Suprapubic skin (tissue), 4 donors: ENCODE results near the gene FBXO10. TPM values are rescaled to one million over a fixed set of nuclear protein-coding genes. Genes with fewer than 3 reads are reported as not detected.

Experiments used
- DNase-seq, 2 donors: peaks; one replicate each; pipeline ENCODE4 v3.0.0-alpha.2; 2019; ENCODE audit warnings: low spot score in 2 of 2
- H3K27ac ChIP-seq: fragments of 200-600 bp; sonication (generic); one replicate; pipeline ENCODE4 v1.5.1; 2019
- H3K27me3 ChIP-seq: fragments of 200-600 bp; sonication (generic); one replicate; pipeline ENCODE4 v1.5.1; 2019
- H3K36me3 ChIP-seq: fragments of 200-600 bp; sonication (generic); one replicate; pipeline ENCODE4 v1.5.1; 2019
- H3K4me1 ChIP-seq: fragments of 200-600 bp; sonication (generic); one replicate; pipeline ENCODE4 v1.5.1; 2019
- H3K4me3 ChIP-seq: fragments of 200-600 bp; sonication (generic); one replicate; pipeline ENCODE4 v1.5.1; 2019; ENCODE audit warnings: mild to moderate bottlenecking
- H3K9me3 ChIP-seq: fragments of 200-600 bp; sonication (generic); one replicate; pipeline ENCODE4 v1.5.1; 2019
- EP300 ChIP-seq: sonication (generic); formaldehyde crosslinking; IDR thresholded peaks from one replicate; pipeline ENCODE4 v1.6.1; 2017; ENCODE audit warnings: antibody characterized with exemption
- POLR2A ChIP-seq, 2 donors: fragments of 450-650 bp; IDR thresholded peaks; one replicate each; pipeline ENCODE4 v1.6.1; 2017; ENCODE audit warnings: antibody characterized with exemption in 2 of 2, mild to moderate bottlenecking in 2 of 2, moderate library complexity in 2 of 2
- POLR2AphosphoS5 ChIP-seq, 3 donors: sonication (generic); formaldehyde crosslinking; IDR thresholded peaks; one replicate each; pipeline ENCODE4 v1.6.1; 2017; ENCODE audit warnings: antibody characterized with exemption in 3 of 3
- WGBS: methylation state at CpG from one replicate; pipeline ENCODE4 v1.1.5; 2018; 5-methylcytosine and 5-hydroxymethylcytosine counted together
- total RNA-seq, 4 donors: library from RNA; depleted of rRNA; stranded (reverse); fragments of >200 nt; gene quantifications; one replicate each; pipeline ENCODE4 v1.1.0, GENCODE V29; 2016
- TF ChIP-seq, protein P1 (sequence below), 2 donors: fragments of 200-600 bp in 1 of 2; fragments of 450-650 bp in 1 of 2; sonication (generic) in 1 of 2; IDR thresholded peaks; one replicate each; pipeline ENCODE4 v1.5.1; 2016 to 2019; ENCODE audit warnings: antibody characterized with exemption in 2 of 2, mild to moderate bottlenecking in 1 of 2, moderate library complexity in 1 of 2

FBXO10 gene
- total RNA-seq, 4 donors from 2014 or later, result 2.7 to 4.7 (median 3.2) TPM

DNA sequence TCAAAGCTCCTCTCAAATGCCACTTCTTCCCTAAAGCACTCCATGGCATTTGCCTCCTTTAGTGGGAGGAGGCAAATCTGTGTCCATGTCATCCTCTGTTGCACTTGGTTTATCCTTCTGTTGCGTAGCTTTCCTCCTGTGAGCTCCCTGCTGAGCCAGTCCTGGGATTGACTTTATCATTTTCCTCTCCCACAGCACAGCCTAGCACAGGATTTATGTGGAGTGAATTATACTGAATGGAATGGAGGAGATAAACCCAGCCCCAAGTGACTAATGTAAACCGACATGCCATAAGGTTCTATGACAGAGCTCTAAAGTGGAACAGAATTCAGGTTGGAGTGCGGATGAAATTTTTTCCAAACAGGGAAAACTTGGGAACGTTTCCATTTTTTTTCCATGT lies 42.6 kb upstream of the FBXO10 start:
- no peak for DNase-seq
- no peaks in the 10 kb centered on the region for H3K27me3 ChIP-seq
- no peaks in the 10 kb centered on the region for H3K36me3 ChIP-seq
- 88% methylated on average over 4 of the region's 4 CpGs for WGBS
- H3K4me1 ChIP-seq, result no peaks in the 10 kb centered on the region
- no peak overlapping the region for H3K27ac ChIP-seq
- H3K9me3 ChIP-seq, result no peaks in the 10 kb centered on the region
- no peak overlapping the region for H3K4me3 ChIP-seq
- TF ChIP-seq POLR2AphosphoS5 (IDR thresholded peaks at IDR 0.05), result no peak
- no peak for TF ChIP-seq EP300
- TF ChIP-seq, protein P1, sequence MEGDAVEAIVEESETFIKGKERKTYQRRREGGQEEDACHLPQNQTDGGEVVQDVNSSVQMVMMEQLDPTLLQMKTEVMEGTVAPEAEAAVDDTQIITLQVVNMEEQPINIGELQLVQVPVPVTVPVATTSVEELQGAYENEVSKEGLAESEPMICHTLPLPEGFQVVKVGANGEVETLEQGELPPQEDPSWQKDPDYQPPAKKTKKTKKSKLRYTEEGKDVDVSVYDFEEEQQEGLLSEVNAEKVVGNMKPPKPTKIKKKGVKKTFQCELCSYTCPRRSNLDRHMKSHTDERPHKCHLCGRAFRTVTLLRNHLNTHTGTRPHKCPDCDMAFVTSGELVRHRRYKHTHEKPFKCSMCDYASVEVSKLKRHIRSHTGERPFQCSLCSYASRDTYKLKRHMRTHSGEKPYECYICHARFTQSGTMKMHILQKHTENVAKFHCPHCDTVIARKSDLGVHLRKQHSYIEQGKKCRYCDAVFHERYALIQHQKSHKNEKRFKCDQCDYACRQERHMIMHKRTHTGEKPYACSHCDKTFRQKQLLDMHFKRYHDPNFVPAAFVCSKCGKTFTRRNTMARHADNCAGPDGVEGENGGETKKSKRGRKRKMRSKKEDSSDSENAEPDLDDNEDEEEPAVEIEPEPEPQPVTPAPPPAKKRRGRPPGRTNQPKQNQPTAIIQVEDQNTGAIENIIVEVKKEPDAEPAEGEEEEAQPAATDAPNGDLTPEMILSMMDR (IDR thresholded peaks at IDR 0.05), result no peak
- TF ChIP-seq POLR2A (IDR thresholded peaks at IDR 0.05), result no peak

DNA sequence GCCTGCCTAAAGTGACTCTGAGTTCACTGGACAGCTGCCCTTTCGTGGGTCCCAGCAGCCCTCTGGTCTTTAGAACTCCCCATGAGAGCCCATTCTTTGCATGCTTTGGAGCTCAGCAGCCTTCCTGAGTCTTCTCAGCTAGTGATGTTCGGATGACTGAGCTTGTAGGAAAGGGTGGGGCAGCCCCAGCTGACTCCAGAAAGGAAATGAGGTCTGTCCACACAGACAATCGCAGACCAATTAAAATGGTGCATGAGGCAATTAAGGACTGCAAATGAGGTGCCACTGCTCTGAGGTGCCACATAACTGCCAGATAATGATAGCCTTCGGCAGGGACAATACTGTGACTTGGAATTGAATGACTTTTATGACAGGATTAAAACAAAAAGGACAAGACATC lies 41.7 kb upstream of the FBXO10 start:
- 60% methylated on average over 4 of the region's 4 CpGs for WGBS
- Histone ChIP-seq H3K27me3 (no peaks in the 10 kb centered on the region), H3K27ac (no peak overlapping the region), H3K9me3 (no peaks in the 10 kb centered on the region), H3K4me3 (no peak overlapping the region), H3K4me1 (no peaks in the 10 kb centered on the region), H3K36me3 (no peaks in the 10 kb centered on the region)
- no peak for TF ChIP-seq POLR2AphosphoS5 (IDR thresholded peaks at IDR 0.05)
- TF ChIP-seq POLR2A (IDR thresholded peaks at IDR 0.05), result no peak
- TF ChIP-seq EP300, result no peak
- TF ChIP-seq, protein P1 (IDR thresholded peaks at IDR 0.05), result no peak
- no peak for DNase-seq

DNA sequence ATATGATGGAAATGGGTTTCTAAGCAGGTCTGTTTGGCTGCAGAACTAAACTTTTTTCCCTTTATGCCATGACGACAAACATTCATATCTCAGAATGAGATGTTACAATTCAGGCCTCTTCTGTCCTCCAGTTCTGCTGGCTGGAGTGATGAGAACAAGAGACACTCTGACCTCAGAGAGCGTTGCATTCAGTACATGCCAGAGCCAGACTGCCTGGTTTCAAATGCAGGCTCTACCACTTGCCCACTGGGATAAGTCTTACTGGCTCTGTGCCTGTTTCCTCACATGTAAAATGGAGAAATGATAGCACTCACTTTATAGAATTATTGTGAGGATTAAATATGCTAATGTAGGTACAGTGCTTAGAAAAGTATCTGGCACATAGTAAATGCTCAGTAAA lies 41.0 kb upstream of the FBXO10 start:
- H3K27me3 ChIP-seq, result no peaks in the 10 kb centered on the region
- no peak overlapping the region for H3K27ac ChIP-seq
- H3K4me3 ChIP-seq, result no peak overlapping the region
- no peaks in the 10 kb centered on the region for H3K36me3 ChIP-seq
- H3K4me1 ChIP-seq, result no peaks in the 10 kb centered on the region
- no peak for TF ChIP-seq POLR2A (IDR thresholded peaks at IDR 0.05)
- no peak for TF ChIP-seq POLR2AphosphoS5 (IDR thresholded peaks at IDR 0.05)
- TF ChIP-seq, protein P1 (IDR thresholded peaks at IDR 0.05), result no peak
- no peak for TF ChIP-seq EP300
- DNase-seq, result no peak
- 81% methylated on average over 2 of the region's 2 CpGs for WGBS
- no peaks in the 10 kb centered on the region for H3K9me3 ChIP-seq

DNA sequence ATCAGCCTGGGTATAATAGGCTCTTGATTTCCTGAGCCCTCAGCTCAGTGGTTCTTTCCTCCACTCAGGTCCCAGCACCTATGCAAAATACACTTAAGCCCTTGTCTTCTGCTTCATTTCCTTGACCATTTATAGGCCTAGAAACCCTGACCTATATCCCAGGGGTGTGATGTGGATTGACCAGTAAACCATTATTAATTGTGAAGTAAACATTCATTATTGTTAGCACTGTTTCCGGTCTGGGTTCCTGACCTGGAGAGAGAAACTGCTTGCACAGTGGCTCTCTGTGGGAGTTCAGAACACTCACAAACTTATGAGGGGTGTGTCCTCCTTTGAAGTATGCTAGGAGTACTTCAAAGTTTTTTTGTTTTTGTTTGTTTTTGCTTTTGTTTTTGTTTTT lies 35.8 kb upstream of the FBXO10 start:
- no peaks in the 10 kb centered on the region for H3K27me3 ChIP-seq
- H3K4me3 ChIP-seq, result no peak overlapping the region
- WGBS, result 88% methylated on average over 1 of the region's 1 CpG
- no peaks in the 10 kb centered on the region for H3K4me1 ChIP-seq
- no peak for DNase-seq
- H3K9me3 ChIP-seq, result no peaks in the 10 kb centered on the region
- TF ChIP-seq, protein P1 (IDR thresholded peaks at IDR 0.05), result no peak
- TF ChIP-seq POLR2AphosphoS5 (IDR thresholded peaks at IDR 0.05) (no peak), POLR2A (IDR thresholded peaks at IDR 0.05) (no peak), EP300 (no peak)
- no peaks in the 10 kb centered on the region for H3K36me3 ChIP-seq
- no peak overlapping the region for H3K27ac ChIP-seq

DNA sequence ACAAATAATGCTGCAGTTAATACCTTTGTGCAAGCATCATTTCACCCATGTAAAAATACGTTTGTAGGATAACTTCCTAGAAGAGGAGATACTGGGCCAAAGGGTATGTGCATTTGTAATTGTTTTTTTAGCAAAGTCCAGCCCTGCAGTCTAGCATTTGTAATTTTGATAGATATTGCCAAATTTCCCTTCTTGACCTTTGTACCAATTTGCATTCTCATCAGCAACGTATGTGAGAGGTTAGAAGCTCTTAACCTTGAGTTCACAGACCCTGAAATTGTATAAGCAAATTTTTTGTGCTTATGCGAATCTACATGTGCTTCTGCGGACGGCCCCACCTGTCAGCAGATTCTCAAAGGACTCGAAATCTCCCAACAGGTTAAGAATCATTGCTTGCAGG lies 34.8 kb upstream of the FBXO10 start:
- no peak for DNase-seq
- TF ChIP-seq EP300, result no peak
- TF ChIP-seq POLR2AphosphoS5 (IDR thresholded peaks at IDR 0.05), result no peak
- TF ChIP-seq, protein P1 (IDR thresholded peaks at IDR 0.05), result no peak
- no peak for TF ChIP-seq POLR2A (IDR thresholded peaks at IDR 0.05)
- 81% methylated on average over 6 of the region's 6 CpGs for WGBS
- Histone ChIP-seq H3K27me3 (no peaks in the 10 kb centered on the region), H3K27ac (no peak overlapping the region), H3K36me3 (no peaks in the 10 kb centered on the region), H3K4me3 (no peak overlapping the region), H3K4me1 (no peaks in the 10 kb centered on the region), H3K9me3 (no peaks in the 10 kb centered on the region)
